Nephron (organoid): ENCODE data around the gene PACS1.

ENCODE experiments used
- H3K27ac Mint-ChIP-seq, 3 experiments: 2 replicates each; pipeline ENCODE4 v1.8.0; 2020; ENCODE audit warnings: mixed read lengths in 3 of 3, mild to moderate bottlenecking in 2 of 3, moderate library complexity in 1 of 3
- H3K27me3 Mint-ChIP-seq: 2 replicates; pipeline ENCODE4 v1.8.0; 2021; ENCODE audit warnings: low read depth, mild to moderate bottlenecking, moderate library complexity, mixed read lengths
- H3K36me3 Mint-ChIP-seq: 2 replicates; pipeline ENCODE4 v1.8.0; 2020; ENCODE audit warnings: low read depth, mixed read lengths
- H3K4me1 Mint-ChIP-seq: 2 replicates; pipeline ENCODE4 v1.8.0; 2020; ENCODE audit warnings: mixed read lengths
- H3K4me3 Mint-ChIP-seq, 3 experiments: 2 replicates each; pipeline ENCODE4 v1.8.0; 2020; ENCODE audit warnings: mild to moderate bottlenecking in 3 of 3, mixed read lengths in 3 of 3, moderate library complexity in 2 of 3
- H3K9me3 Mint-ChIP-seq: 2 replicates; pipeline ENCODE4 v1.8.0; 2020; ENCODE audit warnings: mixed read lengths
- TF ChIP-seq, protein P1 (sequence below), 3 experiments: fragments of 200-600 bp; sonication (generic); IDR thresholded peaks; one replicate each; pipeline ENCODE4 v1.5.0; 2021; ENCODE audit warnings: antibody characterized with exemption in 3 of 3; ENCODE audit not compliant: unreplicated experiment in 3 of 3

Gene PACS1

DNA sequence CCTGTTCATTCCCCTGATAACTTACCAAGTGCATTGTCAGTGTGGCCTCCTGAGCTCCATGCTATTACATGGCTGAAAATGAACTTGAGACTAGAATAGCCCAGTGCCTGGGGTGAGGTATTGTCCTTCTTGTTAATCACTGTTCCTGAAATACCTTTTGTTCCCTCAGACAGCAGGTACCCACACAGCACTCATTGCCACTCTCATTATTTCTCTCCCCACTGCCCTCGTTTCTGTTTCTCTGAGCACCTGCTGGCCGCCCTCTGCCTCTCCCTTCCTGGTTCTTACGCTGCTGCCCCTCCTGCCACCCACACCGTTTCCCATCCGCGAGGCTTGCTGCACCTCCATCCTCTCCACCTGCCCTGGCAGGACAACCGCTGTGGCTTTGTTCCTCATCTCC, 161.5 kb downstream of the PACS1 start:
- no peak overlapping the region for H3K27ac Mint-ChIP-seq
- no peaks in the 10 kb centered on the region for H3K9me3 Mint-ChIP-seq
- peaks cover 4% of the 10 kb centered on the region for H3K27me3 Mint-ChIP-seq
- H3K4me3 Mint-ChIP-seq: no peak overlapping the region
- H3K36me3 Mint-ChIP-seq: peaks cover 54% of the 10 kb centered on the region
- peaks cover 6% of the 10 kb centered on the region for H3K4me1 Mint-ChIP-seq
- TF ChIP-seq, protein P1, sequence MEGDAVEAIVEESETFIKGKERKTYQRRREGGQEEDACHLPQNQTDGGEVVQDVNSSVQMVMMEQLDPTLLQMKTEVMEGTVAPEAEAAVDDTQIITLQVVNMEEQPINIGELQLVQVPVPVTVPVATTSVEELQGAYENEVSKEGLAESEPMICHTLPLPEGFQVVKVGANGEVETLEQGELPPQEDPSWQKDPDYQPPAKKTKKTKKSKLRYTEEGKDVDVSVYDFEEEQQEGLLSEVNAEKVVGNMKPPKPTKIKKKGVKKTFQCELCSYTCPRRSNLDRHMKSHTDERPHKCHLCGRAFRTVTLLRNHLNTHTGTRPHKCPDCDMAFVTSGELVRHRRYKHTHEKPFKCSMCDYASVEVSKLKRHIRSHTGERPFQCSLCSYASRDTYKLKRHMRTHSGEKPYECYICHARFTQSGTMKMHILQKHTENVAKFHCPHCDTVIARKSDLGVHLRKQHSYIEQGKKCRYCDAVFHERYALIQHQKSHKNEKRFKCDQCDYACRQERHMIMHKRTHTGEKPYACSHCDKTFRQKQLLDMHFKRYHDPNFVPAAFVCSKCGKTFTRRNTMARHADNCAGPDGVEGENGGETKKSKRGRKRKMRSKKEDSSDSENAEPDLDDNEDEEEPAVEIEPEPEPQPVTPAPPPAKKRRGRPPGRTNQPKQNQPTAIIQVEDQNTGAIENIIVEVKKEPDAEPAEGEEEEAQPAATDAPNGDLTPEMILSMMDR (IDR thresholded peaks at IDR 0.05; ENCODE audit: unreplicated experiment in 3 of 3): no peak

DNA sequence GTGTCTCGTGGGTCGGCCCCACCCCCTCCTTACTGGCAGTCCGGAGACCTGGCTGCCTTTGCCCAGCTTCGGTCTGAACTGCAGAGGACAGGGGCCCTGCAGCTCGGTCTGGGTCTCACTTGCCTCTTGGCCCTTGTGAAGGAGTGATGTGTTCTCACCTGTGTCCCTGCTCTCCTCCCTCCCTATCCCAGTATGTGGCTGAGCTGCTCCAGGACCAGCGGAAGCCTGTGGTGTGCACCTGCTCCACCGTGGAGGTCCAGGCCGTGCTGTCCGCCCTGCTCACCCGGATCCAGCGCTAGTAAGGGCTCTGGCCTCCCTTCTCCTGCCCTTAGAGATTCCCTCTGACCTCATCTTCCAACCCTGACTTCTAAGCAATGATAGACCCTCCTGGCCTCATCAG, 162.7 kb downstream of the PACS1 start:
- Mint-ChIP-seq H3K4me3 (no peak overlapping the region), H3K9me3 (no peaks in the 10 kb centered on the region), H3K27ac (no peak overlapping the region), H3K36me3 (peaks cover 51% of the 10 kb centered on the region), H3K27me3 (peaks cover 4% of the 10 kb centered on the region), H3K4me1 (peaks cover 6% of the 10 kb centered on the region)
- TF ChIP-seq, protein P1 (IDR thresholded peaks at IDR 0.05; ENCODE audit: unreplicated experiment in 3 of 3): no peak

- Mint-ChIP-seq H3K36me3 (peaks cover 46% of the 10 kb centered on the region), H3K4me1 (peaks cover 5% of the 10 kb centered on the region), H3K4me3 (no peak overlapping the region), H3K27me3 (peaks cover 4% of the 10 kb centered on the region), H3K27ac (no peak overlapping the region), H3K9me3 (no peaks in the 10 kb centered on the region)
- TF ChIP-seq, protein P1 (IDR thresholded peaks at IDR 0.05; ENCODE audit: unreplicated experiment in 3 of 3): no peak
Observed at GRCh38 chr11:66233301-66233700, 163.2 kb downstream of the PACS1 start.

GRCh38 chr11:66235141-66235540, 165.1 kb downstream of the PACS1 start:
- H3K36me3 Mint-ChIP-seq: peaks cover 36% of the 10 kb centered on the region
- H3K4me1 Mint-ChIP-seq: no peaks in the 10 kb centered on the region
- H3K27ac Mint-ChIP-seq: no peak overlapping the region
- H3K27me3 Mint-ChIP-seq: peaks cover 3% of the 10 kb centered on the region
- no peak overlapping the region for H3K4me3 Mint-ChIP-seq
- H3K9me3 Mint-ChIP-seq: no peaks in the 10 kb centered on the region
- TF ChIP-seq, protein P1 (IDR thresholded peaks at IDR 0.05; ENCODE audit: unreplicated experiment in 3 of 3): no peak

- H3K4me1 Mint-ChIP-seq: peaks cover 25% of the 10 kb centered on the region
- H3K36me3 Mint-ChIP-seq: peaks cover 36% of the 10 kb centered on the region
- no peaks in the 10 kb centered on the region for H3K27me3 Mint-ChIP-seq
- H3K4me3 Mint-ChIP-seq: no peak overlapping the region
- TF ChIP-seq, protein P1 (IDR thresholded peaks at IDR 0.05; ENCODE audit: unreplicated experiment in 3 of 3): no peak
- H3K27ac Mint-ChIP-seq: no peak overlapping the region
- H3K9me3 Mint-ChIP-seq: no peaks in the 10 kb centered on the region
Observed at GRCh38 chr11:66237867-66238266, 167.8 kb downstream of the PACS1 start.

DNA sequence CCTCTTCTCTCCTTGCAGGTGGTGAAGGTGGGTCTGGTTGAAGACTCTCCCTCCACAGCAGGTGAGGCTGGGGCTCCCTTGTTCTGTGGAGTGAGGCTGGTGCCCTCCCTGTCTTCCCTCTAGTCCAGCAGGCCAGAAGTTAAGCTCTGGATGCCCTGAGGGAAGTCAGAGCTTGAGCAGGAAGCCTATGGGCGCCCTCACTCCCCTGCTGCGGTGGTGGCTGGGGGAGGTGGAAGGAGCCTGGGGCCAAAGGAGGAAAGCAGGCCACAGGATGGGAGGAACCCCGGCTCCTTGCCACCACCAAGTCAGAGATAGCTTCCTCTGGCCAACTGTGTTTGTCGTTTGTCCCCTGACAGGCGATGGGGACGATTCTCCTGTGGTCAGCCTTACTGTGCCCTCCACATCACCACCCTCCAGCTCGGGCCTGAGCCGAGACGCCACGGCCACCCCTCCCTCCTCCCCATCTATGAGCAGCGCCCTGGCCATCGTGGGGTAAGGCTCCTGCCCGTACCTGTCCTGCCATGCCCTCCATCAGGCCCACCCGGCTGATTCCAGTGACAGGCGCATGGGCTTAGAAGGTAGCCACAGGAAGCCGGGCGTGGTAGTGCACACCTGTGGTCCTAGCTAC, 168.8 kb downstream of the PACS1 start:
- Mint-ChIP-seq H3K4me1 (peaks cover 30% of the 10 kb centered on the region), H3K36me3 (peaks cover 26% of the 10 kb centered on the region), H3K4me3 (no peak overlapping the region), H3K9me3 (no peaks in the 10 kb centered on the region), H3K27ac (no peak overlapping the region), H3K27me3 (no peaks in the 10 kb centered on the region)
- TF ChIP-seq, protein P1 (IDR thresholded peaks at IDR 0.05; ENCODE audit: unreplicated experiment in 3 of 3): no peak
